Neural cell (in vitro differentiated cells): ENCODE measurements around the gene MDGA2. TPM values are rescaled to one million over a fixed set of nuclear protein-coding genes. Genes with fewer than 3 reads are reported as not detected.

Experiments
- H2AFZ ChIP-seq: fragments of 200-600, 300-800 bp; sonication (generic), shearing (Covaris generic); 2 replicates; pipeline ENCODE4 v1.6.0; 2014; ENCODE audit warnings: low read depth, mild to moderate bottlenecking, antibody characterized with exemption, low read length, moderate library complexity
- H3F3A ChIP-seq: fragments of 200-600 bp; shearing (Covaris generic); 2 replicates; pipeline ENCODE4 v1.6.1; 2016; ENCODE audit warnings: mild to moderate bottlenecking, moderate library complexity, mixed read lengths, antibody characterized with exemption, low read length; ENCODE audit not compliant: insufficient read depth, poor library complexity, severe bottlenecking
- H3K27ac ChIP-seq: fragments of 200-600, 300-800 bp; sonication (generic), shearing (Covaris generic); 2 replicates; pipeline ENCODE4 v1.5.1; 2014; ENCODE audit warnings: mild to moderate bottlenecking, low read length, moderate library complexity
- H3K27me3 ChIP-seq: fragments of 300-800, 200-600 bp; sonication (generic), shearing (Covaris generic); 2 replicates; pipeline ENCODE4 v1.6.0; 2014; ENCODE audit warnings: mild to moderate bottlenecking, low read depth, low read length, moderate library complexity; ENCODE audit not compliant: insufficient read depth
- H3K36me3 ChIP-seq: fragments of 300-800, 200-600 bp; sonication (generic), shearing (Covaris generic); 2 replicates; pipeline ENCODE4 v1.5.1; 2014; ENCODE audit warnings: mild to moderate bottlenecking, antibody characterized with exemption, low read length, moderate library complexity; ENCODE audit not compliant: insufficient read depth
- H3K4me2 ChIP-seq: fragments of 300-800, 200-600 bp; sonication (generic), shearing (Covaris generic); 2 replicates; pipeline ENCODE4 v1.6.0; 2014; ENCODE audit warnings: mild to moderate bottlenecking, low read length
- H3K4me3 ChIP-seq: fragments of 300-800, 200-600 bp; sonication (generic), shearing (Covaris generic); 2 replicates; pipeline ENCODE4 v1.5.1; 2014; ENCODE audit warnings: mild to moderate bottlenecking, low read length, moderate library complexity
- H3K79me2 ChIP-seq: fragments of 200-600 bp; shearing (Covaris generic); replicated peaks from 2 replicates; pipeline ENCODE4 v1.6.0; 2014; ENCODE audit warnings: mild to moderate bottlenecking, low read length, moderate library complexity; ENCODE audit not compliant: insufficient read depth
- H3K9ac ChIP-seq: fragments of 300-800, 200-600 bp; sonication (generic), shearing (Covaris generic); 2 replicates; pipeline ENCODE4 v1.6.1; 2016; ENCODE audit warnings: mild to moderate bottlenecking, low read length, mixed read lengths
- H3K9me2 ChIP-seq: fragments of 200-600 bp; shearing (Covaris generic); 2 replicates; pipeline ENCODE4 v1.6.1; 2016; ENCODE audit warnings: mild to moderate bottlenecking, low read length, mixed read lengths; ENCODE audit not compliant: insufficient read depth
- H3K9me3 ChIP-seq: fragments of 200-600, 300-800 bp; sonication (generic), shearing (Covaris generic); 2 replicates; pipeline ENCODE4 v1.6.1; 2016; ENCODE audit warnings: mild to moderate bottlenecking, mixed run types, low read length, moderate library complexity, mixed read lengths
- H4K20me1 ChIP-seq: fragments of 200-600 bp; shearing (Covaris generic); 2 replicates; pipeline ENCODE4 v1.6.1; 2016; ENCODE audit warnings: mild to moderate bottlenecking, mixed run types; ENCODE audit not compliant: insufficient read depth
- CTCF ChIP-seq: fragments of 450-650 bp; IDR thresholded peaks from 2 replicates; pipeline ENCODE4 v1.5.1; 2014; ENCODE audit warnings: antibody characterized with exemption, mild to moderate bottlenecking, moderate library complexity; ENCODE audit not compliant: poor library complexity, severe bottlenecking
- EP300 ChIP-seq: fragments of 450-650 bp; conservative IDR thresholded peaks from 2 replicates; pipeline ENCODE4 v1.6.1; 2014; ENCODE audit warnings: antibody characterized with exemption, mild to moderate bottlenecking, moderate library complexity; ENCODE audit not compliant: poor library complexity, severe bottlenecking
- EZH2 ChIP-seq: fragments of 200-600, 300-800 bp; shearing (Covaris generic), sonication (generic); IDR thresholded peaks from 2 replicates; pipeline ENCODE4 v1.6.1; 2014; ENCODE audit warnings: antibody characterized with exemption, low read length, borderline replicate concordance, mild to moderate bottlenecking; ENCODE audit not compliant: insufficient read depth, poor library complexity, severe bottlenecking
- MXI1 ChIP-seq: fragments of 450-650 bp; conservative IDR thresholded peaks from 2 replicates; pipeline ENCODE4 v1.6.1; 2014; ENCODE audit warnings: antibody characterized with exemption, mild to moderate bottlenecking; ENCODE audit not compliant: poor library complexity, severe bottlenecking
- POLR2AphosphoS5 ChIP-seq: IDR thresholded peaks from 2 replicates; pipeline ENCODE4 v1.6.1; 2012
- RAD21 ChIP-seq: fragments of 450-650 bp; conservative IDR thresholded peaks from 2 replicates; pipeline ENCODE4 v1.6.1; 2014; ENCODE audit warnings: antibody characterized with exemption, mild to moderate bottlenecking, moderate library complexity
- REST ChIP-seq: IDR thresholded peaks from 2 replicates; pipeline ENCODE4 v1.6.1; 2012; ENCODE audit warnings: borderline replicate concordance
- SMC3 ChIP-seq: fragments of 450-650 bp; conservative IDR thresholded peaks from 2 replicates; pipeline ENCODE4 v1.6.1; 2014; ENCODE audit warnings: antibody characterized with exemption, mild to moderate bottlenecking, moderate library complexity; ENCODE audit not compliant: poor library complexity
- TAF1 ChIP-seq: IDR thresholded peaks from 2 replicates; pipeline ENCODE4 v1.6.1; 2012; ENCODE audit warnings: low read depth
- polyA plus RNA-seq: library from polyadenylated mRNA; depleted of rRNA; stranded (reverse); fragments of >200 nt; gene quantifications from 2 replicates; pipeline ENCODE4 v1.2.3, GENCODE V29; 2014

The MDGA2 gene
- polyA plus RNA-seq, 1 donor from 2014 or later, result 3.8 TPM

- H4K20me1 ChIP-seq, result no peaks in the 10 kb centered on the region
- no peak overlapping the region for H3K4me3 ChIP-seq
- H3K9ac ChIP-seq, result no peak overlapping the region
- no peaks in the 10 kb centered on the region for H3K9me2 ChIP-seq
- no peaks in the 10 kb centered on the region for H3K79me2 ChIP-seq
- H2AFZ ChIP-seq, result no peak overlapping the region
- no peak overlapping the region for H3K4me2 ChIP-seq
- H3K27ac ChIP-seq, result no peak overlapping the region
- H3K36me3 ChIP-seq, result no peaks in the 10 kb centered on the region
- H3K9me3 ChIP-seq, result no peaks in the 10 kb centered on the region
- TF ChIP-seq MXI1, result no peak
- H3K27me3 ChIP-seq, result no peaks in the 10 kb centered on the region
- H3F3A ChIP-seq, result no peaks in the 10 kb centered on the region
These were observed 856.3 kb downstream of the MDGA2 start for GRCh38 chr14:46819117-46819516.

GRCh38 chr14:46818147-46818546, 857.3 kb downstream of the MDGA2 start:
- no peak overlapping the region for H2AFZ ChIP-seq
- no peak overlapping the region for H3K4me2 ChIP-seq
- H3K9ac ChIP-seq, result no peak overlapping the region
- no peaks in the 10 kb centered on the region for H4K20me1 ChIP-seq
- H3K9me2 ChIP-seq, result no peaks in the 10 kb centered on the region
- no peaks in the 10 kb centered on the region for H3K36me3 ChIP-seq
- TF ChIP-seq MXI1, result no peak
- no peak for TF ChIP-seq CTCF
- no peak for TF ChIP-seq TAF1
- no peak for TF ChIP-seq REST
- TF ChIP-seq RAD21, result no peak
- TF ChIP-seq EP300, result no peak
- no peak for TF ChIP-seq SMC3
- no peak for TF ChIP-seq POLR2AphosphoS5
- TF ChIP-seq EZH2, result no peak
- H3K27ac ChIP-seq, result no peak overlapping the region
- H3K27me3 ChIP-seq, result no peaks in the 10 kb centered on the region
- H3K79me2 ChIP-seq, result no peaks in the 10 kb centered on the region
- H3K4me3 ChIP-seq, result no peak overlapping the region
- H3K9me3 ChIP-seq, result no peaks in the 10 kb centered on the region
- no peaks in the 10 kb centered on the region for H3F3A ChIP-seq

- Histone ChIP-seq H3K79me2 (no peaks in the 10 kb centered on the region), H3K9me3 (no peaks in the 10 kb centered on the region), H3K9me2 (no peaks in the 10 kb centered on the region), H3K4me3 (no peak overlapping the region), H4K20me1 (no peaks in the 10 kb centered on the region), H3K27ac (no peak overlapping the region), H3F3A (no peaks in the 10 kb centered on the region), H3K4me2 (no peak overlapping the region), H3K36me3 (no peaks in the 10 kb centered on the region), H2AFZ (no peak overlapping the region), H3K9ac (no peak overlapping the region), H3K27me3 (no peaks in the 10 kb centered on the region)
- no peak for TF ChIP-seq CTCF
- no peak for TF ChIP-seq POLR2AphosphoS5
- TF ChIP-seq EZH2, result no peak
These were observed 882.3 kb downstream of the MDGA2 start for GRCh38 chr14:46793144-46793543.
